OCI-LY7 (cell line): Measurements from ENCODE around the gene FMNL1.

Experiments used
- EZH2phosphoT487 ChIP-seq: fragments of 200-600 bp; sonication (generic); IDR thresholded peaks from 2 replicates; pipeline ENCODE4 v1.6.1; 2018; ENCODE audit warnings: low read depth, borderline replicate concordance, mild to moderate bottlenecking, mixed run types, antibody characterized with exemption, low read length, moderate library complexity, mixed read lengths
- TF ChIP-seq, protein P1 (sequence below): fragments of 200-600 bp; sonication (generic); conservative IDR thresholded peaks from 2 replicates; pipeline ENCODE4 v1.5.1; 2014; ENCODE audit warnings: mild to moderate bottlenecking, antibody characterized with exemption, low read length, moderate library complexity, mixed read lengths

DNA sequence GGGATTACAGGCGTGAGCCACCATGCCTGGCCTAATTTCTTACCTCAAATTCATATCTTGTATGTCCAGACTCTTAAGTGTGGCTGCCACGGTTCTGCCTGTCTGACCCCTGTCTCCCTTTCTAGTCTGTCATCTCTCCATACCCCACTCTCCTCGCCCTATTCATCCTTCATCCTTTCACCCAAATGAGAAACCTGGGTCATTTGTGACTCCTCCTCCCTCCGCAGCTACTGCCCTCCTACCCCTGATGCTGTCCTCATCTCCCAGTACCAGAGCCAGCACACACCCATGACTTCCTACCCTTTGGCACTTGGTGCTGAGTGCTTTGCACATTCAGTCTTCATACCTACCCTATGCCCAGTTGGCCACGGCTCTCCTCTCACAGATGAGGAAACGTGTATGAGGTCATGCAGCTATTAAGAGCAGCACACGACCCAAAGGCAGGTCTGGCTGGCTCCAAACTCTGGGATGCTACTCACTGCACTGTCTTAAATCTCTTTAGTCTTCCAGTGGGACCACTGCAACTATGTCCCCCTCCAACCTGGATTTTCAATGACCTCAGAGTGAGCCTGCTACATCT, 38.6 kb downstream of the FMNL1 start:
- TF ChIP-seq, protein P1, sequence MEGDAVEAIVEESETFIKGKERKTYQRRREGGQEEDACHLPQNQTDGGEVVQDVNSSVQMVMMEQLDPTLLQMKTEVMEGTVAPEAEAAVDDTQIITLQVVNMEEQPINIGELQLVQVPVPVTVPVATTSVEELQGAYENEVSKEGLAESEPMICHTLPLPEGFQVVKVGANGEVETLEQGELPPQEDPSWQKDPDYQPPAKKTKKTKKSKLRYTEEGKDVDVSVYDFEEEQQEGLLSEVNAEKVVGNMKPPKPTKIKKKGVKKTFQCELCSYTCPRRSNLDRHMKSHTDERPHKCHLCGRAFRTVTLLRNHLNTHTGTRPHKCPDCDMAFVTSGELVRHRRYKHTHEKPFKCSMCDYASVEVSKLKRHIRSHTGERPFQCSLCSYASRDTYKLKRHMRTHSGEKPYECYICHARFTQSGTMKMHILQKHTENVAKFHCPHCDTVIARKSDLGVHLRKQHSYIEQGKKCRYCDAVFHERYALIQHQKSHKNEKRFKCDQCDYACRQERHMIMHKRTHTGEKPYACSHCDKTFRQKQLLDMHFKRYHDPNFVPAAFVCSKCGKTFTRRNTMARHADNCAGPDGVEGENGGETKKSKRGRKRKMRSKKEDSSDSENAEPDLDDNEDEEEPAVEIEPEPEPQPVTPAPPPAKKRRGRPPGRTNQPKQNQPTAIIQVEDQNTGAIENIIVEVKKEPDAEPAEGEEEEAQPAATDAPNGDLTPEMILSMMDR: no peak
- no peak for TF ChIP-seq EZH2phosphoT487
